DMS 273 (cell line): ENCODE results near the gene TTLL12.

Experiments used
- DNase-seq: peaks from one replicate; lab custom pipeline; 2025; ENCODE audit not compliant: unreplicated experiment; lab: John Stamatoyannopoulos, UW

The TTLL12 gene

DNA sequence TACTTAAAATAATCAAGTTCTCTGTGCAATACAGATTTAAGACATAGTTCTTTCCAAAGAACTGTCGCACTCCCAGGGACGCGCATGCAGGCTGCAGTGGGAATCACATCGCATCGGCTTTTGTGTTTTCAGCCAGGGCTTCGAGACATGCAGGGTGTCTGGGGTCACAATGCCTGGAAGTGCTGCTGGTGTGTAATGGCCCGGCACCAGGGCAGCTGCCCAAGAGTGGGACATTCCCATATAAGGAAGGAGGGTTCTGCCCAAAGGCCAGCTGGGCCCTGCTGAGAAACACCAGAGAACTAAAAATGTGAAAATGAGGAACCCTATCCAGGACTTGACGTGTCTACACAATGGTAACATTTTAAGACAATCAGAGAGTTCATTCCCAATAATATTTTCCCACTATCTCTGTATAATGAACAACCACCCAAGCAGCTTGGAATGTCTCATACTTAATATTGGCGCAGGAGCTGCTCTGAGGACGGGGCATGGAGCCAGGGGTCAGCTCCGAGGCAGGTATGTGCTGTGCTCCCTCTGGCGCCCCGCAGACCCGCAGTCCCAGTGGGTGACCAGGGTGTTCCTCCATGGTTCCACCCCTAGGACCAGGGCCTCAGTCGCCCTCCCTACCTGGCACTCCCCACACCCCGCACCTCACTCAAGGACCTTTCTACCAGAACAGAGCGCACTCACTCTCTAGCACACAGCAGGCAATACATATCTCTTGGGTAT is 55.0 kb downstream of the TTLL12 start:
- no peak for DNase-seq

DNA sequence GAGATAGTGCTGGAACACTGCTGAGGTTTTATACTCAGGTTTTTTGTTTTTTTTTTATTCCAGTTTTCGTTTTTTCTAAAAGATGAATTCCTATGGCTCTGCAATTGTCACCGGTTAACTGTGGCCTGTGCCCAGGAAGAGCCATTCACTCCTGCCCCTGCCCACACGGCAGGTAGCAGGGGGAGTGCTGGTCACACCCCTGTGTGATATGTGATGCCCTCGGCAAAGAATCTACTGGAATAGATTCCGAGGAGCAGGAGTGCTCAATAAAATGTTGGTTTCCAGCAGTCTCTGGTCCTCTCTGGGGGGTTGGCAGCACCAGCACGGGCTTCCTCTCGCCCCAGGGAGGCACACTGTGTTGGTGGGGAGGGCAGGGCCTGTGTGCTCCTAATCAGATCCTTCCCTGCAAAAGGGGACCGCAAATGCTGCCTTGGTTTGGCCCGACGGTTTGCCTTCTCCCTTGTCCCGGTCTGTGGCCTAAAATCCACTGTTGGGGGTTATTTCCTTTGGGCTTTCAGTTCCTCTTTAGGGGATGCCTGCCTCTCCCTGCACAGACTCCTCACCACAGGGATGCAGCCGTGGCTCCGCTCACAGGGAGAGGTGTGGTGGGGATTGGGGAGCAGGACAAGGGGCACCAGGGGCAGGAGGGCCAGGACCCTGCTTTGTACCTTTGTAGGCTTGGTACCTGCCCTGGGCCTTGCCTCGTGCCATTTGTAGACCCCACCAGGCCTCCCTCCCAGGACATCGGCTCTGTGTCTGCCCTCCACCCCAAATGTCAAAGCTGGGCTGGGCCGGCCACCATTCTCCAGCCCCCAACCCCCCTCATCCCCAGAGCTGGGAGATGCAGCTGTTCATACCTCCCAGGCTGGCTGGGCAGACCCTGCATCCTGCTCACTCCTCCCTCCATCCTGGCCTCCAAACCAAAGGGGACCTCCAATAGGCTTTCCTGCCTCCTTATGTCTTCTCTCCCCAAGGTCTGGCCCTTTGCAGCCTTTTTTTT is 57.2 kb downstream of the TTLL12 start:
- no peak for DNase-seq

DNA sequence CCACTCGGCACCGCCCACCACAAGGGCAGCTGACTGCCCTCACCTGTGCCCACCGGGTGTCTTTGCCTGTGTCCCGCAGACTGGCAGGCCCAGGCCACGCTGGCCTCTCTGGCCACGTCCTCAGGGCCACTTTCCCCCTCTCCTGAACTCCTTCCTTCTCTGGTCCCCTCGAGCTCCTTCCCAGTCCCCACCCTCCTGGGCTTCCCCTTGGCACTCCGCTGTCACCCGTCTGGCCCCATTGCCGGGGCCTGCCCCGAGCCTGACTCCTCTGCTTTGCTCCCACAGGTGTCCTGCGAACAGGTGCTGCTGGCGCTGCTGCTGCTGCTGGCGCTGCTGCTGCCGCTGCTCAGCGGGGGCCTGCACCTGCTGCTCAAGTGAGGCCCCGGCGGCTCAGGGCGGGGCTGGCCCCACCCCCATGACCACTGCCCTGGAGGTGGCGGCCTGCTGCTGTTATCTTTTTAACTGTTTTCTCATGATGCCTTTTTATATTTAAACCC is 58.0 kb downstream of the TTLL12 start:
- DNase-seq: peak; percentile 42

DNA sequence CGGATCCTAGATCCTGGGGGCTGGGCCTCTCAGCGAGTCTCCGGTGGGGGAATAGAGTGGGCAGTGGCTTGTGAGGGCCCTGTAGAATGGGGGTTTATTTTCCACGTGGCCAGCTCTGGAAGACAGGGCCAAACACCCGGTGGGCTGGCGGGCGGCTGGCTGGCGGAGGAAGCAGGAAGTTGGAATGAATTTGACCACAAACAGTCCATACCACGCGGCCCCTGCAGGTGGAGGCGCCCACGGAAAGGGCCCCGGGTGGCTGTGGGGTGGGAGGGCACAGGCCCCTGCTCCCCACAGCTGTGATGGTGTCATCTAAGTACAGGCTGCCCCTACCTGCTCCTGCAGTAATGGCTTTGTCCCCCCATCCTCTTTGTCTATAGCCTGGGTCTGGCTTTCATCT is 58.8 kb downstream of the TTLL12 start:
- no peak for DNase-seq

DNA sequence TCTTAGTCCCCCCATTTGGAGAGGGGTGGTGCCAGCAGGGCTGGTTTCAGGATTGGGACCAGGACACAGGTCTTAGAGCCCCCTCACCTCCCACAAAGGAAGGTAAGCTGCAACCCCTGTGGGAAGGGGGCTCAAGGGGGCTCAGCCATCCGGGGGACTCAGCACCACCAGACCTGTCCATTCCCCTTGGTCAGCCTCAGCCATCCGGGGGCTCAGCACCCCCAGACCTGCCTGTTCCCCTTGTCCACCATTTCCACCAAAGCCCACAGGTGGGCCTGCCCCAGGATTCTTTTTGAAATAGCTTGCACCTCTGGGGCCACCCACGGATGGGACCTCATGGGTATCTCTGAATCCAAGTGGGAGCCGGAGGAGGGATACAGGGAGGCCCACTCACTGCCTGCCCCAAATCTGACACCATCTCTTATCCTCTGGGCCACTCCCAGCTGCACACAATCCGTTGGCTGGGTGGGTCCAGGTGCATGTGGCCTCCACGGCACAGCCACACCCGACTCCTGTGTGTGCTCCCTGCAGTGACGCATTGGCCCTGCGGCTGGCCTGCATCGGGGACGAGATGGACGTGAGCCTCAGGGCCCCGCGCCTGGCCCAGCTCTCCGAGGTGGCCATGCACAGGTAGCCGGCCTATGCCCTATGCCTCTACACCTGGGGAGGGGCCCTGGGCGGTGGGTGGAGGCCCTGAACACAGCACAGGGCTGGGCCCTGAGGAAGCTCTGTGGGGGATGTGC is 59.6 kb downstream of the TTLL12 start:
- no peak for DNase-seq

DNA sequence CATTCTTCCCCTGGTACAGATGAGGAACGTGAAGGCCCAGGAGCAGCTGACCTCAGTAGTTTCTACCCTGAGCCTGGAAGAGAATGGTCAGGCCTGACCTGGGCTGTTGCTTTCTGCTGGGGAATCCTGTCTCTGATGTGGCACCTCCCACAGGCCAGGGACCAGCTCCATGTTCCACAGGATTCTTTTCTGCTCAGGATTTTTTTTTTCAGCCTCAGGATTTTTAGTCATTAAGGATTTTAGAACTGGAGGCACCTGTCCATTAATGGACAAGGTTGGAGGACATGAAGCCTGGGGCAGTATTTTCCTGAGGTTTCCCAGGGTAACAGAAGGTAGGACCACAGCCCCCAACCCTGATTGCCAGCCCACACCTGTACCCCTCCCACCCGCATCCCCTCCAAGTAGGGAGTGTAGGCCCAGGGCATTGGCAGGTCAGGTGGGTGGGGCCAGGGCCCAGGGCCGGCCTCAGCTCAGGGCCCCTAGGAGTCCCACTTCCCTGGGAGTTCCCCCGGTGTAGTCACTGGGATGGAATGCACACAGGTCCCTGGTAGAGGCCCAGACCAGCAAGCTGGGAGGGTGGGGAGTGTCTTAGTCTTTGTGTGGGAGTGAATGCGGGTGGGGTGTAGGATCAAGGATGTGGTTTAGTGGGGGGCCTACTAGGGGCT is 60.3 kb downstream of the TTLL12 start:
- no peak for DNase-seq

DNA sequence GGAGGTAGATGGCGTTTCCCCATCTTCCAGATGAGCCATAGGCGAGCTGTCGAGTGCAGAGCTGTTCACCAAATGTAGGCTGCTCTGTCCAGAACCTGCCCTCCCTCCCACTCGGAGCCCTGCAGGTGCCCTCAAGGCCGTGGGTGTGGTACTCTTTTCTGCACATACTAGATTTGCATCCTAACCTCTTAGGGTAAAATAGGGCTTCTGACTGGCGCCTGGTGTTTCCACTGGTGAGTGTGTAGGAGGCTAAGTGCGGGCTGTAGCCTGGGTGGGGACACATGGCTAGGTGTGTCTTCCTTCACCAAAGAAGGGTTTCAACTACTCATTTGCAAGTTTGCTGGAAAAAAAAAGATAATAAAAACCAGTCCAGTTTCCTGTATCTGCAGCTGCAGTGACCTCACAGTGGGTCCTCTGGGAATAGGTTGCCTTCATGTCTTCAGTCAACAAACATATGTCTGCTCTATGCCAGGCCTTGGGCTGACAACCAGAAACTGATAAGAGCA is 67.9 kb downstream of the TTLL12 start:
- no peak for DNase-seq

DNA sequence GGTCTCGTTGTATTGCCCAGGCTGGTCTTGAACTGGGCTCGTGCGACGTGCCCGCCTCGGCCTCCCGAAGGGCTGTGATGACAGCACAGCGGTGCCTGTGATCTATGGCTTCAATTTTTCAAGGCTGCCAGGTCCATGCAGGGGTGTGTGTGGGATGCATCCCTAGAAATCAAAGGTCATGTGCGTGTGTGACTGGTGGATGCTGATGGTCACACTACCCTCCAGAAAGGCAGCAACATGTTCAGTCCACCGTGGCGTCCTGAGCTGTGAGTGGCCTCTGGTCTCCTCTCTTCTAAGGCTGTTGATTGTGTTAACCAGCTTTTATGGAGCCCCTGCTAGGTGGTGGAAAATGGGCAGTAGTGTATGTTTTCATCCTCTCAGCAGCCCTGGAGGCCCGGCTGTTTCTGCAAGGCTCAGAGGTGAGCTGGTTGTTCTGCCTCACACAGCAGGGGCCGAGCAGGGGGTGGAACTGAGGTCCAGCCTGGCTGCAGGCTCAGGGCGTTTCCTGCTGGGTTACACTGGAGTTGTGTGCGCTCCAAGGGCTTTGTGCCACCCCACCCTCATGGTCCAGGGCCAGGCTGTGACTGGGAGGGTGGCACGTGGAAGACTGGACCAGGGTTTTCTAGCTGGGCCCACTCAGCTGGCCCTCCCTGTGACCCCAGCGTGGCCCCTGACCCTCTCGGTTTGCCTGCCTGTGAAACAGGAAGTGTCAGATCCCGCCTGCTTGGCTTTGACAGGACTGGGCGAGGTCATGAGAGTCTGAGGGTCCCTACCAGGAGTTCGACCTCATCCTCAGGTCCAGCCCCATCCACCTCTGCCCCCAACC is 68.7 kb downstream of the TTLL12 start:
- DNase-seq: no peak

DNA sequence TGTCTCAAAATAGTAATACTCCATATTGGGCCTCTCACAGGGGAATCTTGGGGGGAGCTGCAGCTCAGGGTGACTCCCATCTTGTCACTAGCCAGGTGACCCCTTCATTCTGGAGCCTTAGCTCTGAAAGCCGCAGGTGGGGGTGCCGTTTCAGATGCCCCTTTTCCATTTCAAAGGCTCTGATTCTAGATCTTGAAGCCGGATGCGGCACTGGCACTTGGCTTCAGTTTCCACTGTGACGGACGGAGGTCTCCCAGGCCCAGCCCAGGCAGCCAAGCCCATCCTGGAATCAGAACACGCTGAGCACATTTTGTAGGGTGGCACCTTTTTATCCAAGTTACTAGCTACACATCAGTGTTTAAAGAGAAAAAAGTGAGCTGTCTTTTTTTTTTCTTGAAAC is 70.0 kb downstream of the TTLL12 start:
- DNase-seq: no peak
